GM12892 (cell line): ENCODE data around the gene RNF114.

ENCODE experiments used
- POLR2A ChIP-seq: IDR thresholded peaks from 2 replicates; pipeline ENCODE4 v1.6.1; 2011; ENCODE audit warnings: low read depth, low read length, control low read depth
- TAF1 ChIP-seq: IDR thresholded peaks from 2 replicates; pipeline ENCODE4 v1.6.1; 2011; ENCODE audit warnings: low read depth, mild to moderate bottlenecking, control low read depth, low read length, borderline replicate concordance

GRCh38 chr20:49982346-49983122, 46.3 kb downstream of the RNF114 start, which contains the start of gene SNAI1:
- peak; percentile 94 for TF ChIP-seq POLR2A
- TF ChIP-seq TAF1 = 0 out of 2 replicates have a peak, but pooled peaks have one; percentile 58
